HG03354 (cell line): ENCODE measurements around the gene CTPS2.
"Not testable (repeated sequence)": the region's sequence is repeated elsewhere in the genome, so short reads cannot be mapped to it uniquely, and the experiment has no call there.

Source experiments
- ATAC-seq: cut with Tn5 transposase; IDR thresholded peaks from one replicate; pipeline ENCODE4 v1.9.1; 2021; ENCODE audit warnings: mild to moderate bottlenecking; ENCODE audit not compliant: unreplicated experiment, poor library complexity, severe bottlenecking

CTPS2 gene

GRCh38 chrX:16578218-16578617, 134.3 kb downstream of the CTPS2 start:
- no peak for ATAC-seq

DNA sequence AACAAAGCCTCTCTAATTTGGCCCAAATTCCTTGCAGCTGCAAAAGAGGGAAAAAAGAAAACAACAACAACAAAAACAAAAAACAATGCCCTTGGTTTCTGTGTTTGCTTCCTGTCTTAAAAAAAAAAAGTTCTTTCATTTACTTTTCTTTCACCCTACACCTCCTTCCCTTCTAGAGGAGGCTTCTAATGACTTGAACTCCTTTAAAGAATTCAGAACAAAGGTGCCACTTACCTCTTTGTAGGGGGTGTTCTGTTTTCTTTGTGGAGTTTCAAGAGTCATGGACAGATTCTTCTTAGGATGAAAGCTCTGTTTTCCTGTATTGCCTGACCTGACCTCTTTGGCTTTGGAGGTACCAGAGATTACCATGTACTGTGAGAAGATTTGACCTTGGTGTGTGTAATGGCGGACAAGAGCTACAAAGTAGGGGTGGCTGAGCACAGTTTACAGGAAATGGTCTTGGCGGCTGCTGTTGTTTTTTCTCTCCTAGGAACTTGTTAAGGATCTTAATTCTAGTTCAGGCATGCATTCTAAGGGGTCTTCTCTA, 134.9 kb downstream of the CTPS2 start:
- no peak for ATAC-seq

DNA sequence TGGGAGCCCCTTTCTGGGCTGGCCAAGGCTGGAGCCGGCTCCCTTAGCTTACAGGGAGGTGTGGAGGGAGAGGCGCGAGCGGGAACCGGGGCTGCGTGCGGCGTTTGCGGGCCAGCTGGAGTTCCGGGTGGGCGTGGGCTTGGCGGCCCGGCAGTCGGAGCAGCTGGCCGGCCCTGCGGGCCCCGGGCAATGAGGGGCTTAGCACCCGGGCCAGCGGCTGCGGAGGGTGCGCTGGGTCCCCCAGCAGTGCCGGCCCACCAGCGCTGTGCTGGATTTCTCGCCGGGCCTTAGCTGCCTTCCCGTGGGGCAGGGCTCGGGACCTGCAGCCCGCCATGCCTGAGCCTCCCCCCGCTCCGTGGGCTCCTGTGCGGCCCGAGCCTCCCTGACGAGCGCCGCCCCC, 137.1 kb downstream of the CTPS2 start:
- not testable (repeated sequence) for ATAC-seq

- ATAC-seq = no peak
Measured at GRCh38 chrX:16573781-16574180, 138.7 kb downstream of the CTPS2 start.

DNA sequence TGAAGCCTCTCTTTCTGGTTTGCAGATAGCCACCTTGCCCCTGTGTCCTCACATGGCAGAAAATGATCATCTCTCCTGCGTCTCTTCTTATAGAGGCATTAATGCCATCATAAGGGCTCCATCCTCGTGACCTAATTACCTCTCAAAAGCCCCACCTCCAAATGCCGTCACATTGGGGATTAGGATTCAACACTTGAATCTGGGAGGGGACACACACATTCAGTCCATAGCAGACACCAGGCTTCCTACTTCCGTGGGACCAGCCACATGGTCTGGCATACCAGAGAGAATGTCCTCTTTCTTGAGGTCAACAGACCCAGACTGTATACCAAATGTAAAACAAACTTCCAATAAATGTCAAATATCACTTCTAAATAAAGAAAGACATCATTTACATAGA, 144.8 kb downstream of the CTPS2 start:
- ATAC-seq = no peak

DNA sequence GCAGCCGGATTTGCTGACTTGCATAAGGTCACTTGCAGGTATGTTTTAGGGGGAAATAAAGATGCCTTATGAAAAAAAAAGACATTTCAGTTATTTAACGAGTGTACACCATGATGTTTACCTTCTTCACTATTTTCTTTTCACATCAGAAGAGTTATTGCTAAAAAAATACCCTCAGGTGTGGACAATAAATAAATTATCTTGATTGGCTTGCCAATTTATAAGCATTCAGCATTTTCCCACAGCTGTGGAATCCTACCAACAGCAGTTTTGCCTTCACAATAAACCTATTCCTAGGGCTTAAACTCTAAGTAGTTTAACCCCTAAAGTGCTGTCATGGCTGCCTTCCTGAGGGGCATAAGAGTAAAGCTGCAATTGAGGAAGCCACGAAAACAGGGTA, 145.9 kb downstream of the CTPS2 start:
- ATAC-seq = no peak

DNA sequence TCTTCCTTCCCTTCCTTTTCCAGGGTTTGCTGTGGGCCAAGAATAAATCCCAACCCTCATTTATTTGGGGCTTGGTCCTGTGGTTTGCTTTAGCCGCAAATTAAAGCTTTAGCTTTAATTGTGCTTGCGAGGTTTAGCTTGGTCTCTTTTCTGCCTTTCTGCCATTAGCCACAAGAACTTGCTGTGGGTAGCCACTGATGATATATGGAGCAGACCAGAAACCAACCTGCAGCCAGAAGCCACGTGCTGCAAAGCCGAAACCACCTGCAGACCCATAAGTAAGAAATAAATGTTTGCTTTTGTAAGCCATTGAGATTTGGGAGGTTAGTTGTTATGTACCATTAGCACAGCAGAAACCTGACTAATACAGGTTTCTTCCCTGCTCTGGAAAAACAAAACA, 152.3 kb downstream of the CTPS2 start:
- no peak for ATAC-seq

GRCh38 chrX:16559206-16559619, 153.3 kb downstream of the CTPS2 start:
- ATAC-seq = no peak

DNA sequence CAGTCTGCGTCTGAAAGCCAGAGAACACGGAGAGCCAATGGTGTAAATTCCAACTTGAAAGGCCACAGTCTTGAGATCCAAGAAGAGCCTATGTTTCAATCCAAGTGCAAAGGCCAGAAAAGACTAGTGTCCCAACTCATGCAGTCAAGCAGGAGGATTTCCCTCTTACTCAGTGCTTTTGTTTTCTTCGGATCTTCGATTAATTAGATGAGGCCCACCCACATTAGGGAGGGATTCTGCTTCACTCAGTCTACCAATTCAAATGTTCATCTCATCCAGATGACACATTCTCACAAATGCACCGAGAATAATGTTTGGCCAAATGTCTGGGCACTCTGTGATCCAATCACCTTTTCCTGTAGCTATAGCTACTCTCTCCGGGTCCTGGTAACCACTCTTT, 154.0 kb downstream of the CTPS2 start:
- ATAC-seq = no peak

DNA sequence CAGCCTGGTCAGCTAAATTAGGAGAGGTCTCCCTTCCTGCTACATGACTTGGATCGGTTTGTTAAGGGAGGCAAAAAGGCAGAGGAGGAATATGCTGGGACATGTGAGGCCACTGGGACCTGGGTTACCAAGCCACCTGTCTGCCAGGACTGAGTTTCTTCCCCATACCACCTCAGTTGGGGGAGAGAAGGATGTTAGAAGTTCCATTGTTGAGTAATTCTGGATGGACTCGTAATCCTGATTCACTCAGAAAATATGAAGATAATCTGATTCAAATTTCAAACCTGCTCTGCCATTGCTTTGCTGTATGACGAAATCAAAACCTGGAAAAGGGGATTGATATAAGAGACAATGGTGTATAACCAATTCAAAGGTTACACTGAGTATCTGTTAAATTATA, 159.9 kb downstream of the CTPS2 start:
- no peak for ATAC-seq

GRCh38 chrX:16547644-16548043, 164.8 kb downstream of the CTPS2 start:
- no peak for ATAC-seq

DNA sequence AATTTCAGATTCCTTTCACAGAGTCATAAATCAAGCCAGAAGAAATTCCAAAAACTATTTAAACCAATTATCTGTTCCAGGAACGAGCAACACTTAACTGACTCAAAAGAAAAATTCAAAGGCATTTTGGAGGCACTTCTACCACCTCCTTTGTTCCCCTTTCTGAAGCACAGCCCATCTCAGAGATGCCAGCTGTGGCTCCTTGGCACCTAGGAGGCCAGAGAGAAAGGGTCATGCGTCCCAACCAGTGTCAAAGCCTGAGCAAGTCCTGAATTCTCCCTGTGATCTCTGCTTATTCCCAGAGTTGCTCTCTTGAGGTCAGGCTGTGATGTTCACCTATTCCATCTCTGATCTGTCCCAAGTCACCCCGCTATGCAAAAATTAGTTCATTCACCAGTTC, 167.5 kb downstream of the CTPS2 start:
- no peak for ATAC-seq
